Raji (cell line): Measurements from ENCODE around the gene DENND1B.

Source experiments
- POLR2A ChIP-seq: IDR thresholded peaks from 2 replicates; pipeline ENCODE4 v1.6.1; 2011; ENCODE audit warnings: low read depth, low read length, control low read depth; ENCODE audit not compliant: insufficient read depth

DENND1B gene

GRCh38 chr1:197775282-197776262 is at the start of gene DENND1B:
DENND1B (minus strand) TSS chr1:197775480; CDS start chr1:197775155, 325 bp downstream.
- TF ChIP-seq POLR2A, result peak; percentile 49; the same call in 1 of the 2 replicates

GRCh38 chr1:197814306-197814705 is 39.0 kb upstream of the DENND1B start:
- no peak for TF ChIP-seq POLR2A

- TF ChIP-seq POLR2A, result no peak
These were observed 38.5 kb upstream of the DENND1B start for GRCh38 chr1:197813741-197814140.

- no peak for TF ChIP-seq POLR2A
These were observed 36.5 kb upstream of the DENND1B start for GRCh38 chr1:197811769-197812168.

GRCh38 chr1:197810812-197811211 is 35.5 kb upstream of the DENND1B start:
- TF ChIP-seq POLR2A, result no peak

GRCh38 chr1:197808880-197809279 is 33.6 kb upstream of the DENND1B start:
- no peak for TF ChIP-seq POLR2A

- no peak for TF ChIP-seq POLR2A
These were observed 32.6 kb upstream of the DENND1B start for GRCh38 chr1:197807739-197808453.

GRCh38 chr1:197807216-197807615 is 31.9 kb upstream of the DENND1B start:
- no peak for TF ChIP-seq POLR2A

GRCh38 chr1:197806718-197807117 is 31.4 kb upstream of the DENND1B start:
- TF ChIP-seq POLR2A, result no peak

- TF ChIP-seq POLR2A, result no peak
These were observed 26.4 kb upstream of the DENND1B start for GRCh38 chr1:197801684-197802083.

- TF ChIP-seq POLR2A, result no peak
These were observed 25.8 kb upstream of the DENND1B start for GRCh38 chr1:197801111-197801482.

- TF ChIP-seq POLR2A, result no peak
These were observed 25.3 kb upstream of the DENND1B start for GRCh38 chr1:197800379-197801110.

- no peak for TF ChIP-seq POLR2A
These were observed 24.0 kb upstream of the DENND1B start for GRCh38 chr1:197799271-197799670.

- no peak for TF ChIP-seq POLR2A
These were observed 23.2 kb upstream of the DENND1B start for GRCh38 chr1:197798492-197798891.

GRCh38 chr1:197797010-197797409 is 21.7 kb upstream of the DENND1B start:
- TF ChIP-seq POLR2A, result no peak
